SK-N-SH treated with all-trans-retinoic acid at 6 μM for 48 hours (cell line): Measurements from ENCODE around the gene RGCC.

Source experiments
- ATAC-seq: fragments of 200-7000 bp; cut with Tn5 transposase; 3 replicates; pipeline ENCODE4 v1.9.1; 2020; ENCODE audit warnings: mild to moderate bottlenecking, moderate library complexity
- ARNTL ChIP-seq: fragments of 450-650 bp; formaldehyde crosslinking; IDR thresholded peaks from 2 replicates; pipeline ENCODE4 v1.5.0; 2020; ENCODE audit warnings: low read depth, mild to moderate bottlenecking, moderate library complexity, borderline replicate concordance
- BACH2 ChIP-seq: fragments of 250-450 bp; sonication (Bioruptor Pico); IDR thresholded peaks from 2 replicates; pipeline ENCODE4 v1.9.0; 2021; ENCODE audit warnings: mild to moderate bottlenecking, borderline replicate concordance
- CREB5 ChIP-seq: fragments of 250-450 bp; sonication (Bioruptor Pico); IDR thresholded peaks from 2 replicates; pipeline ENCODE4 v1.5.1; 2020; ENCODE audit warnings: low read depth, mild to moderate bottlenecking, moderate library complexity
- CSDC2 ChIP-seq: fragments of 250-450 bp; sonication (Bioruptor Pico); IDR thresholded peaks from 2 replicates; pipeline ENCODE4 v1.5.0; 2020; ENCODE audit warnings: mild to moderate bottlenecking, moderate library complexity
- CSRNP3 ChIP-seq: fragments of 250-450 bp; sonication (Bioruptor Pico); IDR thresholded peaks from 2 replicates; pipeline ENCODE4 v1.5.1; 2021; ENCODE audit warnings: mild to moderate bottlenecking, moderate library complexity
- ESRRG ChIP-seq: fragments of 250-450 bp; sonication (Bioruptor Pico); IDR thresholded peaks from 2 replicates; pipeline ENCODE4 v1.6.1; 2021; ENCODE audit warnings: mild to moderate bottlenecking
- GLIS3 ChIP-seq: fragments of 250-450 bp; sonication (Bioruptor Pico); IDR thresholded peaks from 2 replicates; pipeline ENCODE4 v1.5.0; 2020; ENCODE audit warnings: mild to moderate bottlenecking, moderate library complexity
- ISL1 ChIP-seq: fragments of 250-450 bp; sonication (Bioruptor Pico); IDR thresholded peaks from 2 replicates; pipeline ENCODE4 v2.1.2; 2022; ENCODE audit warnings: mild to moderate bottlenecking, moderate library complexity
- OSR1 ChIP-seq: fragments of 250-450 bp; sonication (Bioruptor Pico); IDR thresholded peaks from 2 replicates; pipeline ENCODE4 v1.8.0; 2022; ENCODE audit warnings: moderate library complexity, mild to moderate bottlenecking, inconsistent platforms
- PATZ1 ChIP-seq: fragments of 250-450 bp; sonication (Bioruptor Pico); IDR thresholded peaks from 2 replicates; pipeline ENCODE4 v1.8.0; 2020; ENCODE audit warnings: mild to moderate bottlenecking, moderate library complexity, borderline replicate concordance
- POU6F1 ChIP-seq: fragments of 250-450 bp; sonication (Bioruptor Pico); IDR thresholded peaks from 2 replicates; pipeline ENCODE4 v1.8.0; 2021; ENCODE audit warnings: low read depth, mild to moderate bottlenecking, moderate library complexity, borderline replicate concordance
- RARB ChIP-seq: fragments of 250-450 bp; sonication (Bioruptor Pico); IDR thresholded peaks from 2 replicates; pipeline ENCODE4 v1.8.0; 2021; ENCODE audit warnings: mild to moderate bottlenecking, moderate library complexity
- SNAI2 ChIP-seq: fragments of 250-450 bp; sonication (Bioruptor Pico); IDR thresholded peaks from 2 replicates; pipeline ENCODE4 v1.5.0; 2020; ENCODE audit warnings: mild to moderate bottlenecking, moderate library complexity
- TCF4 ChIP-seq: fragments of 250-450 bp; sonication (Bioruptor Pico); IDR thresholded peaks from 2 replicates; pipeline ENCODE4 v1.8.0; 2021; ENCODE audit warnings: mild to moderate bottlenecking, moderate library complexity, borderline replicate concordance
- TOX ChIP-seq: fragments of 250-450 bp; sonication (Bioruptor Pico); IDR thresholded peaks from 2 replicates; pipeline ENCODE4 v1.8.0; 2021; ENCODE audit warnings: mild to moderate bottlenecking, moderate library complexity, borderline replicate concordance
- TSHZ2 ChIP-seq: fragments of 250-450 bp; sonication (Bioruptor Pico); IDR thresholded peaks from 2 replicates; pipeline ENCODE4 v1.5.0; 2020; ENCODE audit warnings: mild to moderate bottlenecking, moderate library complexity
- ZFP3 ChIP-seq: fragments of 250-450 bp; sonication (Bioruptor Pico); IDR thresholded peaks from 2 replicates; pipeline ENCODE4 v1.5.0; 2020; ENCODE audit warnings: mild to moderate bottlenecking, moderate library complexity
- ZFP30 ChIP-seq: fragments of 450-650 bp; formaldehyde crosslinking; IDR thresholded peaks from 2 replicates; pipeline ENCODE4 v1.5.0; 2022; ENCODE audit warnings: mild to moderate bottlenecking, moderate library complexity
- ZNF565 ChIP-seq: fragments of 450-650 bp; formaldehyde crosslinking; conservative IDR thresholded peaks from 2 replicates; pipeline ENCODE4 v1.5.0; 2020; ENCODE audit warnings: low read depth, mild to moderate bottlenecking, moderate library complexity
- ZNF70 ChIP-seq: fragments of 450-650 bp; formaldehyde crosslinking; IDR thresholded peaks from 2 replicates; pipeline ENCODE4 v1.5.0; 2020; ENCODE audit warnings: mild to moderate bottlenecking, moderate library complexity
- ZNF8 ChIP-seq: fragments of 450-650 bp; formaldehyde crosslinking; IDR thresholded peaks from 2 replicates; pipeline ENCODE4 v1.5.0; 2020; ENCODE audit warnings: mild to moderate bottlenecking, moderate library complexity

RGCC gene

GRCh38 chr13:41514853-41515395 is 57.6 kb downstream of the RGCC start:
- ATAC-seq = no peak
- no peak for TF ChIP-seq POU6F1 (CRISPR knock-in tag)
- TF ChIP-seq ESRRG (CRISPR knock-in tag) = no peak
- TF ChIP-seq GLIS3 (CRISPR knock-in tag) = no peak
- TF ChIP-seq ISL1 (CRISPR knock-in tag) = no peak
- TF ChIP-seq CREB5 (CRISPR knock-in tag) = no peak
- no peak for TF ChIP-seq SNAI2 (CRISPR knock-in tag)
- no peak for TF ChIP-seq ZNF8 (CRISPR knock-in tag)
- no peak for TF ChIP-seq ZFP30 (CRISPR knock-in tag)
- TF ChIP-seq ZFP3 = no peak
- TF ChIP-seq CSRNP3 (CRISPR knock-in tag) = no peak
- no peak for TF ChIP-seq ZNF565 (CRISPR knock-in tag)
- no peak for TF ChIP-seq RARB (CRISPR knock-in tag)
- TF ChIP-seq TCF4 (CRISPR knock-in tag) = no peak
- TF ChIP-seq OSR1 (CRISPR knock-in tag) = no peak
- no peak for TF ChIP-seq ZNF70 (CRISPR knock-in tag)
- no peak for TF ChIP-seq ARNTL (CRISPR knock-in tag)
- no peak for TF ChIP-seq BACH2 (CRISPR knock-in tag)
- TF ChIP-seq TSHZ2 (CRISPR knock-in tag) = no peak
- TF ChIP-seq PATZ1 (CRISPR knock-in tag) = no peak
- TF ChIP-seq CSDC2 = no peak

- ATAC-seq = no peak
- no peak for TF ChIP-seq ZNF565 (CRISPR knock-in tag)
- TF ChIP-seq RARB (CRISPR knock-in tag) = no peak
- TF ChIP-seq ZFP30 (CRISPR knock-in tag) = no peak
Observed at GRCh38 chr13:41515491-41516139, 58.3 kb downstream of the RGCC start.

GRCh38 chr13:41516166-41516565 is 58.8 kb downstream of the RGCC start:
- no peak for ATAC-seq
- TF ChIP-seq CSRNP3 (CRISPR knock-in tag) = no peak
- no peak for TF ChIP-seq RARB (CRISPR knock-in tag)
- no peak for TF ChIP-seq TOX (CRISPR knock-in tag)
- TF ChIP-seq ISL1 (CRISPR knock-in tag) = no peak
- no peak for TF ChIP-seq PATZ1 (CRISPR knock-in tag)
- no peak for TF ChIP-seq SNAI2 (CRISPR knock-in tag)
- TF ChIP-seq GLIS3 (CRISPR knock-in tag) = no peak
- TF ChIP-seq CSDC2 = no peak
- TF ChIP-seq, all 23 proteins: peak for 0
